GM18909 (cell line): ENCODE data around the gene PHPT1.

ENCODE experiments used
- ATAC-seq: cut with Tn5 transposase; IDR thresholded peaks from one replicate; pipeline ENCODE4 v1.9.1; 2021; ENCODE audit warnings: mild to moderate bottlenecking; ENCODE audit not compliant: unreplicated experiment, poor library complexity

Gene PHPT1

GRCh38 chr9:136846376-136847087 lies 2.7 kb upstream of the PHPT1 start:
- no peak for ATAC-seq

- ATAC-seq = no peak
Measured at GRCh38 chr9:136847088-136847825, 2.0 kb upstream of the PHPT1 start.

DNA sequence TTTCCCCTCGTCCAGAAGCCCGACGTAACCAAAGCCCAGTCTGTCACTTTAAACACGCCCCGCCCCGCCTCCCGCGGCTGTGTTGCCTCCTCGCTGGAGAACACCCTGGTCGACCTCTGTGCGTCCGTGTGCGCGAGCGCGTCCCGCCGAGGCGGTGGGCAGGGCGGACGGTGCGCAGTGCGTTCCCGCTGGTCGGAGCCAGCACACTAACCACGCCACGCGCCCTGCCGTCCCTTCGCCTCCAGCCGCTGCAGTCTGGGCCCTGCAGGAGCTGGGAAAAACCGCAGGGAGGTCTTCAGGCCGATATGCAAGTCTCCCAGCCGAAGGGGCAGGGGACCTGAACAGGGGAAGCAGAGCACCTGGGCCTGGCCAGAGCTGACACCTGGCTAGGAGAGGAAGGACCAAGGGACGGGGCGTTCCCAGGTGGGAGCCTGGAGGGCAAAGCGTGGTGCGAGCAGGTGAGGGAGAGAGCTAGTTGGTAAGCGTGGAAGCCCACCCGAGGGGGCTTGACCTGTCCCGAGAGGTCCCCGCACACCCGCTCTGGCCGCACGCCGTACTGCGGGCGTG lies 1.3 kb upstream of the PHPT1 start:
- no peak for ATAC-seq

- no peak for ATAC-seq
Measured at GRCh38 chr9:136848393-136849037, 694 bp upstream of the PHPT1 start.

DNA sequence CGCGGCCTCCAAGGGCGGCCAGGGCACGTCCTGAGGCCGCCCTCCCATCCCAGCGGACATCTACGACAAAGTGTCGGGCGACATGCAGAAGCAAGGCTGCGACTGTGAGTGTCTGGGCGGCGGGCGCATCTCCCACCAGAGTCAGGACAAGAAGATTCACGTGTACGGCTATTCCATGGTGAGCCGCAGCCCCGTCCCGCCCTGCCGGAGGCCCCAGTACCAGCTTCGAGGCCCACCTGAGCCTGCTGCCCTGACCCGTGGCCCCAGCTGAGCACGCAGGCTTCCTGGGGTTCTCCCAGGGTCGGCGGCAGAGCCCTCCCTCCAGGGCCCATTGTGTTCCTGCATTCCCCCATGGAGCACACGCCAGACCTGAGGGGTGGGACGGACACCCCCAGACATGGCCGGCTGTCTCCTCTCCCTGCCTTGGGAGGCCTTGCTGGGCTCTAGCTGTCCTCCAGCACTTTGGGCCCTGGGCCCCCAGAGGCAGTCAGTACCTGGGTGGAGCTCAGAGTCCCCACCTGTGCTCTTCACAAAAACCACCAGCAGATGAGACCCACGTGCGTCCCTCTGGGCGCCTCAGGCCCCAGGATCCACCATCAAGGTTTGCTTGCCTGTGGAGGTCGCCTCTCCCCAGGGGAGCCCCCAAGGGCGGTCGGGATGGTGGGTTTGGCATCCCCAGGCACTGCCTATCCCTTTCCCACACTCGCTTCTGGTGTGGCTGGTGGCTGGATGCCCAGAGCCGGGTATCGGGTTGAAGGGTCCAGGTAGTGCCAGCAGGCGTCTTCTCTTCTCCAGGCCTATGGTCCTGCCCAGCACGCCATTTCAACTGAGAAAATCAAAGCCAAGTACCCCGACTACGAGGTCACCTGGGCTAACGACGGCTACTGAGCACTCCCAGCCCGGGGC lies 1.0 kb downstream of the PHPT1 start:
- ATAC-seq = no peak

DNA sequence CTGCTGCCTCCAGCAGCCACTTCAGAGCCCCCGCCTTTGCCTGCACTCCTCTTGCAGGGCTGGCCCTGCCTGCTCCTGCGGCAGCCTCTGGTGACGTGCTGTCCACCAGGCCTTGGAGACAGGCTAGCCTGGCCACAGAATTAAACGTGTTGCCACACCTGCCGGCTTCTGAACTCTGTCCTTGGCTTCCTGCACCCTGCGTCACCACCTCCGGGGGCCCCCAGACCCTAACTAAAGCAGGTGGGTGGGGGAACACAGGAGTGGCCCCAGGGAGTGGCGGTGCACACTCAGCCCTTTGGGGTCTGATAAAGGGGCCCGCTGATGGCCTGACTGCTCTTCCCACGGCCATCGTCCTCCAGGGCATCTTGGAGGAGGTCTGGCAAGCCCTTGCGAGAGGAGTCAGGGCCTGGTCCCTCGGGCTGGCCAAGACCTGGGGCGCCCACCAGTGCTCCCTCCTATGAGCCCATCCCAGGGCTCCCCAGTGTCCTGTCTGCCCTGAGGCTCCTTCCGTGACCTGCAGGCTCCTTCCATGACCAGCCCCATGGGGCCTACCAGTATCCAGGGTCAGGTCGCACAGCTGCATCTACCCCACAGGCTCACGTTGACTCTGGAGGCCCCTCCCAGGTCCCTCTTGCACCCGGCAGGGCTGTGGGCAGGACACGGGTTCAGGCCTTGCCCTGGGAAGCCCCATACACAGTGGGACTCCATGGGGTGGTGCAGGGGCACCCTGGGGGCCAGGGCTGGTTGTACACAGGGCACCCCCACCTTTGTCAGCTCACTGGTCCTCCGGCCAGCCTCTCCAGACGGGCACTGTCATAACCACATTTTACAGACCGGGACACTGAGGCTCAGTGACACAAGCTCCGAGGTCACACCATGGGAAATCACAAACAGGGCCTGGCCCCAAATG lies 1.9 kb downstream of the PHPT1 start:
- ATAC-seq = no peak

DNA sequence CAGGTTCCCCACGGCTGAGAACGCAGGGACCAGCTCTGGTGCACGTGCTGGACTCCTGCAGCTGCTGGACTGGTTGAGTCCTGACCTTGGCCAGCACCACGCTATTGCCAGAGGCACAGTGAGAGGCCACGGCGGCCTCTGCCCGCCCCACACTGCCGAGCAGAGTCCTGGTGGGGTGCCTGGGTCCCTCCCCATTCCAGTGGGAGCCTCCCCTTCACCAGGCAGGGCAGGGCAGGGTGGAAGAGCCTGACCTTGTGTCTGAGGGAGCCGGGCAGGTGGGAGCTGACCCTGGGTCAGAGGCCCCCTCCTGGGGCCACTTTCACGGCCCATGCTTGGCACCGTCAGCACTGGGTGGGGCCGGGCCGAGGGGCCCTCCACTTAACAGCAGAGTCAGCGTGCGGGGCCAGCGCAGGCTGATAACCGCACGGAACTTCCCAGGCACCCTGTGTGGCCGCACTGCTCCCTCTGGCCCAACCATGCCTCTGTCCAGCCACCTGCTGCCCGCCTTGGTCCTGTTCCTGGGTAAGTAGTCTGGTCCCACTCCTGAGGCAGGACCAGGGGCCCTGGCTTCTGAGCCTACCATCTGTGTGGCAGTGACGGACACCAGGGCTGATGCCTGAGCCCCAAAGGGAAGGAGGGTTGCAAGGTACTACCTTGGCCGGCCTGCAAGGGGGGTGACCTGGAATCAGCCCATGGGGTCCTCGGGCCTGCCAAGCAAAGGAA lies 2.9 kb downstream of the PHPT1 start, which contains the start of gene MAMDC4:
MAMDC4 (plus strand) TSS at position 406 of the 723 bp plus-strand sequence; CDS start at position 477, 71 bp downstream.
- ATAC-seq = no peak

DNA sequence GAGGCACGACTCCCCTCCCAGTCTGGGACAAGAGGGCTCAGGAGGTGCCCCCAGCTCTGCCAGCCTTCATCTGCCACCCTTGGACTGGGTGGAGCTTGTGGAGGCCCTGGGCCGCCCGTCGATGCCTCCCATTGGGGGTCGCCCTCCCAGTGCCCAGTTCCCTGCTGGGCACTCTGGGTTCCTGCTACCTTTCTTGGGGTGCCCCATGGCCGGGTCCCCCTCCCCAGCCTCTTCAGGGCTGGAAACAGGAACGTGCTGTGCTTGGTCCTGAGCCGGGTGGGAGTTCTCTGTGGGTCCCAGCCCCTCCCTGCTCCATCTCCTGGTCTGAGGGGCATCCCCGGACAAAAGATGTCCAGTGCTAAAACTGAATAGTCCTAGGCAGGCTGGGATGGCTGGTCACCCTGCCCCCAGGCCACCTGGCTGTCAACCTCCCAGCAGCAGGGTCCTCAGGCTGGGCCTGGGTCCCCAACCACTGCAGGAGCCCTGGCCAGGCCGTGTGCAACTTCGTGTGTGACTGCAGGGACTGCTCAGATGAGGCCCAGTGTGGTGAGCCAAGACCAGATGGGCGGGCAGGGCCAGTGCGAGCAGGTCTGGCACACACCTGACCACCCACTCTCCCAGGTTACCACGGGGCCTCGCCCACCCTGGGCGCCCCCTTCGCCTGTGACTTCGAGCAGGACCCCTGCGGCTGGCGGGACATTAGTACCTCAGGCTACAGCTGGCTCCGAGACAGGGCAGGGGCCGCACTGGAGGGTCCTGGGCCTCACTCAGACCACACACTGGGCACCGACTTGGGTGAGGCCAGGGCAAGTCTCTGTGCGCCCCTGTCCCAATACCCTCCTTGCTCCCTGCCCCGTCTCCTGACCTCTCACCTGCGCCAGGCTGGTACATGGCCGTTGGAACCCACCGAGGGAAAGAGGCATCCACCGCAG lies 3.7 kb downstream of the PHPT1 start:
- no peak for ATAC-seq

GRCh38 chr9:136853596-136854112 lies 4.4 kb downstream of the PHPT1 start:
- no peak for ATAC-seq

DNA sequence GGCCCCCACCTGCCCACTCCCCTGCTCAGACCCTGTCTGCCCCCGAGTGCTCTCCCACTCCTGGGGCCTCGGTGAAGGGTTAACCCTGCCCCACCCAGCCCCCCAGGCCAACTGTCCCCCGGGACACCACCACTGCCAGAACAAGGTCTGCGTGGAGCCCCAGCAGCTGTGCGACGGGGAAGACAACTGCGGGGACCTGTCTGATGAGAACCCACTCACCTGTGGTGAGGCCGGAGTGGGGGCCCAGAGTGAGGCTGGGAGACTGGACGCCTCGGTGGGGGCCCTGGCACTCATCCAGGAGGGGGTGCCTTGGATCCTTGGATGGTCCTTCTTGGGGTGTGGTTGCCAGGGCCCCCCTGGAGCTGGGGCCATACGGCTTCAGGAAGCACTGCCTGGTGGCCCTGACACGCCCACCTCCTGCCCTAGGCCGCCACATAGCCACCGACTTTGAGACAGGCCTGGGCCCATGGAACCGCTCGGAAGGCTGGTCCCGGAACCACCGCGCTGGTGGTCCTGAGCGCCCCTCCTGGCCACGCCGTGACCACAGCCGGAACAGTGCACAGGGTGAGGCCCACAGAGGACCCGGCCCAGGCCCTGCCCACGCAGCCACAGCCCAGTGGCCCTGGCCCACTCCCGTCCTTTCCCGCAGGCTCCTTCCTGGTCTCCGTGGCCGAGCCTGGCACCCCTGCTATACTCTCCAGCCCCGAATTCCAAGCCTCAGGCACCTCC lies 5.1 kb downstream of the PHPT1 start:
- no peak for ATAC-seq

DNA sequence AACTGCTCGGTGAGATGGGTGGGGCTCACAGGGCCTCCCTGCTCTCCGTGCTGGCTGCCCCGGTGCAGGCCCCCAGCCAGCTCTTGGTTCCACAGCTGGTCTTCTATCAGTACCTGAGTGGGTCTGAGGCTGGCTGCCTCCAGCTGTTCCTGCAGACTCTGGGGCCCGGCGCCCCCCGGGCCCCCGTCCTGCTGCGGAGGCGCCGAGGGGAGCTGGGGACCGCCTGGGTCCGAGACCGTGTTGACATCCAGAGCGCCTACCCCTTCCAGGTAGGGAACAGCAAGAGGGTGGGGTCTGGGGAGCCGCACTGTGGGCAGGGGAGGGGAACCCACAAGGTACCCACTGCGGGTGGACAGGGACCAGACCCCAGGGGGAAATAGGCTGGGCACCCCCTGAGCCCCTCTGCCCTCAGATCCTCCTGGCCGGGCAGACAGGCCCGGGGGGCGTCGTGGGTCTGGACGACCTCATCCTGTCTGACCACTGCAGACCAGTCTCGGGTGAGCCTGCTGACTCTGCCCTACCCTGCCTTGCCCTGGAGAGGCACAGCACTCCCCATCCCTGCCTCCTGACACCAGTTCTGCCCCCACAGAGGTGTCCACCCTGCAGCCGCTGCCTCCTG lies 5.7 kb downstream of the PHPT1 start:
- no peak for ATAC-seq

DNA sequence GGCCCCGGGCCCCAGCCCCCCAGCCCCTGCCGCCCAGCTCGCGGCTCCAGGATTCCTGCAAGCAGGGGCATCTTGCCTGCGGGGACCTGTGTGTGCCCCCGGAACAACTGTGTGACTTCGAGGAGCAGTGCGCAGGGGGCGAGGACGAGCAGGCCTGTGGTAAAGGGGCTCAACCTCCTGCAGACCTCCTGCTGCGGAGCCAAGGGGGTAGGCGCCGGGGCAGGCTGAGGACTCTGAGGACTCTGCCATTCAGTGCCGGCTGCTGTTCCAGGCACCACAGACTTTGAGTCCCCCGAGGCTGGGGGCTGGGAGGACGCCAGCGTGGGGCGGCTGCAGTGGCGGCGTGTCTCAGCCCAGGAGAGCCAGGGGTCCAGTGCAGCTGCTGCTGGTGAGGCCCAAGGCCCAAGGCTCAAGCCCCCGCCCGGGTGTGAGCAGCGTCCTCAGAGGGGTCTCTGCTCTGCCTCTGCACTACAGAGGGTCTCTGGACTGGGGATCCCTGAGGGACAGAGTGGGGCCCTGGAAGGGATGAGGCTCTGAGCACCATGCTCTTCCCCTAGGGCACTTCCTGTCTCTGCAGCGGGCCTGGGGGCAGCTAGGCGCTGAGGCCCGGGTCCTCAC lies 6.4 kb downstream of the PHPT1 start:
- no peak for ATAC-seq

- no peak for ATAC-seq
Measured at GRCh38 chr9:136856079-136856476, 6.9 kb downstream of the PHPT1 start.

DNA sequence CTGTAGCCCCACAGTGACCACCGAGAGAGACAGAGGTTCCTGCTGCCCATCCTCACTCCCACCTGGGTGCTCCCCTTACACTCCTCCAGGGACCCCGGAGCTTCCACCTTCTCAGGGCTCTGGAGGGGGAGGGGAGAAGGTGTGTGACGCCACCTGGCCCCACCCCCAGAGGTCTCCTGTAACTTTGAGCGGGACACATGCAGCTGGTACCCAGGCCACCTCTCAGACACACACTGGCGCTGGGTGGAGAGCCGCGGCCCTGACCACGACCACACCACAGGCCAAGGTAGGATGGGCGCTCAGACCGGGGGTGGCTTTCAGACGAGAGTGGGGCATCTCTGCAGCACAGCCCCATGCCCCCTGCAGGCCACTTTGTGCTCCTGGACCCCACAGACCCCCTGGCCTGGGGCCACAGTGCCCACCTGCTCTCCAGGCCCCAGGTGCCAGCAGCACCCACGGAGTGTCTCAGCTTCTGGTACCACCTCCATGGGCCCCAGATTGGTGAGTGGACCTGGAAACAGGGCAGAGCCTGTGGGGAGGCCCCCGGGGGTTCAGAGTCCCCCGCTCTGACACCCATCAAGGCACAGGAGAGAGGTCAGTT lies 7.4 kb downstream of the PHPT1 start:
- no peak for ATAC-seq

GRCh38 chr9:136857166-136857565 lies 8.0 kb downstream of the PHPT1 start:
- no peak for ATAC-seq
